SHP77 (cell line): ENCODE data around the gene FMN2.

Experiments
- DNase-seq, 2 experiments: peaks; one replicate each; lab custom pipeline; 2025; lab: John Stamatoyannopoulos, UW

Gene FMN2

GRCh38 chr1:240424740-240425464 lies 333.2 kb downstream of the FMN2 start:
- DNase-seq = no peak

- DNase-seq = no peak
Measured at GRCh38 chr1:240426051-240426450, 334.4 kb downstream of the FMN2 start.

GRCh38 chr1:240435996-240436566 lies 344.4 kb downstream of the FMN2 start:
- no peak for DNase-seq

- no peak for DNase-seq
Measured at GRCh38 chr1:240441669-240442068, 350.0 kb downstream of the FMN2 start.

GRCh38 chr1:240445369-240445768 lies 353.7 kb downstream of the FMN2 start:
- DNase-seq = no peak

- DNase-seq = no peak
Measured at GRCh38 chr1:240455228-240455821, 363.6 kb downstream of the FMN2 start.

GRCh38 chr1:240457203-240457602 lies 365.5 kb downstream of the FMN2 start:
- no peak for DNase-seq

GRCh38 chr1:240462277-240462676 lies 370.6 kb downstream of the FMN2 start:
- no peak for DNase-seq

- DNase-seq = no peak
Measured at GRCh38 chr1:240462766-240463395, 371.2 kb downstream of the FMN2 start.

GRCh38 chr1:240464099-240464498 lies 372.4 kb downstream of the FMN2 start:
- DNase-seq = no peak

GRCh38 chr1:240465531-240465940 lies 373.9 kb downstream of the FMN2 start:
- no peak for DNase-seq

GRCh38 chr1:240466509-240466908 lies 374.8 kb downstream of the FMN2 start:
- DNase-seq = no peak

- DNase-seq = no peak
Measured at GRCh38 chr1:240467895-240468294, 376.2 kb downstream of the FMN2 start.

- no peak for DNase-seq
Measured at GRCh38 chr1:240468656-240469055, 377.0 kb downstream of the FMN2 start.

GRCh38 chr1:240474133-240474614 lies 382.5 kb downstream of the FMN2 start:
- DNase-seq = no peak

- DNase-seq = no peak
Measured at GRCh38 chr1:240475832-240476231, 384.1 kb downstream of the FMN2 start.

- no peak for DNase-seq
Measured at GRCh38 chr1:240478536-240478935, 386.9 kb downstream of the FMN2 start.

GRCh38 chr1:240484804-240485443 lies 393.2 kb downstream of the FMN2 start:
- no peak for DNase-seq

- no peak for DNase-seq
Measured at GRCh38 chr1:240486611-240487010, 394.9 kb downstream of the FMN2 start.

GRCh38 chr1:240487493-240487892 lies 395.8 kb downstream of the FMN2 start:
- DNase-seq = no peak

GRCh38 chr1:240491156-240491555 lies 399.5 kb downstream of the FMN2 start:
- no peak for DNase-seq

GRCh38 chr1:240491796-240492195 lies 400.1 kb downstream of the FMN2 start:
- no peak for DNase-seq
